Thyroid gland (tissue), 4 donors: Measurements from ENCODE around the gene RSU1.

Source experiments
- POLR2A ChIP-seq, 2 donors: fragments of 450-650 bp; IDR thresholded peaks; one replicate each; pipeline ENCODE4 v1.6.1; 2017; ENCODE audit warnings: antibody characterized with exemption in 2 of 2, mild to moderate bottlenecking in 2 of 2, moderate library complexity in 1 of 2
- TF ChIP-seq, protein P1 (sequence below), 6 experiments: fragments of 200-600 bp in 3 of 6; fragments of 450-650 bp in 3 of 6; sonication (generic) in 3 of 6; IDR thresholded peaks; one replicate each; pipeline ENCODE4 v1.5.1; 2016 to 2019; ENCODE audit warnings: antibody characterized with exemption in 6 of 6, mild to moderate bottlenecking in 2 of 6, inconsistent platforms in 1 of 6, moderate library complexity in 1 of 6

DNA sequence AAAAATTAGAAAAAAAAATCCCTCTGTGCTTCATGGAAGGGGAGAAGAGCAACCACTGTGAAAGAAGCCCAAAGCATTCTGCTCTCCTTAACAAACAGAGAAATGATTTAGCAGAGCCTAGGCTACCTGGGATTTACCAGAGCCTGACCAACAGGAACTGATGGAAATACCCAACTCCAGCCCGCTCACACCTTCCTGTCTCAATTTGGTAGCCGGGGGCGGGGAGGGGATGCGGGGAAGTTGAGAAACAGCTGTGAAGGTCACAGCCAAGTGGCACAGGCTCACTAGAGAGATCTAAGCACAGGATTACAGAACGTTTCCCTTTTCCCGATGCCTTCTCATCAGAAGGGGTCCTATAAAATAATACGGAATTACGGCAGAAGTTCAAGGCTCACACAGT is 17.6 kb downstream of the RSU1 start:
- TF ChIP-seq, protein P1, sequence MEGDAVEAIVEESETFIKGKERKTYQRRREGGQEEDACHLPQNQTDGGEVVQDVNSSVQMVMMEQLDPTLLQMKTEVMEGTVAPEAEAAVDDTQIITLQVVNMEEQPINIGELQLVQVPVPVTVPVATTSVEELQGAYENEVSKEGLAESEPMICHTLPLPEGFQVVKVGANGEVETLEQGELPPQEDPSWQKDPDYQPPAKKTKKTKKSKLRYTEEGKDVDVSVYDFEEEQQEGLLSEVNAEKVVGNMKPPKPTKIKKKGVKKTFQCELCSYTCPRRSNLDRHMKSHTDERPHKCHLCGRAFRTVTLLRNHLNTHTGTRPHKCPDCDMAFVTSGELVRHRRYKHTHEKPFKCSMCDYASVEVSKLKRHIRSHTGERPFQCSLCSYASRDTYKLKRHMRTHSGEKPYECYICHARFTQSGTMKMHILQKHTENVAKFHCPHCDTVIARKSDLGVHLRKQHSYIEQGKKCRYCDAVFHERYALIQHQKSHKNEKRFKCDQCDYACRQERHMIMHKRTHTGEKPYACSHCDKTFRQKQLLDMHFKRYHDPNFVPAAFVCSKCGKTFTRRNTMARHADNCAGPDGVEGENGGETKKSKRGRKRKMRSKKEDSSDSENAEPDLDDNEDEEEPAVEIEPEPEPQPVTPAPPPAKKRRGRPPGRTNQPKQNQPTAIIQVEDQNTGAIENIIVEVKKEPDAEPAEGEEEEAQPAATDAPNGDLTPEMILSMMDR (IDR thresholded peaks at IDR 0.05): no peak
- TF ChIP-seq POLR2A (IDR thresholded peaks at IDR 0.05): no peak
